Fibroblast of skin of abdomen (primary cell): ENCODE measurements around the gene MYL5.
"Not testable (repeated sequence)": the region's sequence is repeated elsewhere in the genome, so short reads cannot be mapped to it uniquely, and the experiment has no call there.

Experiments used
- DNase-seq: peaks from one replicate; pipeline ENCODE4 v3.0.0-alpha.2; 2013

Gene MYL5

GRCh38 chr4:636628-637159, 37.6 kb upstream of the MYL5 start:
- DNase-seq, result no peak

GRCh38 chr4:637536-638280, 36.6 kb upstream of the MYL5 start:
- DNase-seq, result no peak

- not testable (repeated sequence) for DNase-seq
Observed at GRCh38 chr4:642366-642765, 32.0 kb upstream of the MYL5 start.

- DNase-seq, result no peak
Observed at GRCh38 chr4:646460-646859, 27.9 kb upstream of the MYL5 start.

- no peak for DNase-seq
Observed at GRCh38 chr4:647481-647880, 26.9 kb upstream of the MYL5 start.

- DNase-seq, result no peak
Observed at GRCh38 chr4:648579-649292, 25.6 kb upstream of the MYL5 start.

- DNase-seq, result no peak
Observed at GRCh38 chr4:649293-649625, 25.1 kb upstream of the MYL5 start.

- no peak for DNase-seq
Observed at GRCh38 chr4:649751-650310, 24.5 kb upstream of the MYL5 start.

- DNase-seq, result no peak
Observed at GRCh38 chr4:650461-650860, 23.9 kb upstream of the MYL5 start.

GRCh38 chr4:650951-651883, 23.1 kb upstream of the MYL5 start:
- DNase-seq, result no peak

GRCh38 chr4:651884-652642, 22.3 kb upstream of the MYL5 start:
- DNase-seq, result no peak

GRCh38 chr4:653080-653821, 21.1 kb upstream of the MYL5 start:
- no peak for DNase-seq

GRCh38 chr4:653831-654502, 20.4 kb upstream of the MYL5 start:
- DNase-seq, result no peak

GRCh38 chr4:654503-654845, 19.9 kb upstream of the MYL5 start:
- DNase-seq, result no peak

GRCh38 chr4:654871-655463, 19.4 kb upstream of the MYL5 start:
- no peak for DNase-seq

GRCh38 chr4:655464-656151, 18.7 kb upstream of the MYL5 start:
- no peak for DNase-seq

- DNase-seq, result no peak
Observed at GRCh38 chr4:656436-657337, 17.7 kb upstream of the MYL5 start.

- DNase-seq, result no peak
Observed at GRCh38 chr4:657338-657833, 17.0 kb upstream of the MYL5 start.
